Mucosa of stomach (tissue), 1 donor: ENCODE measurements around the gene AZIN2.

ENCODE experiments used
- H3K27me3 ChIP-seq: one replicate; pipeline ENCODE4 v1.7.0; 2013; ENCODE audit warnings: mild to moderate bottlenecking, low read length; ENCODE audit not compliant: control insufficient read depth, insufficient read depth
- H3K36me3 ChIP-seq: one replicate; pipeline ENCODE4 v1.7.0; 2013; ENCODE audit warnings: low read length; ENCODE audit not compliant: control insufficient read depth, insufficient read depth
- H3K4me1 ChIP-seq: one replicate; pipeline ENCODE4 v1.7.0; 2013; ENCODE audit warnings: mild to moderate bottlenecking, low read length; ENCODE audit not compliant: control insufficient read depth, insufficient read depth
- H3K4me3 ChIP-seq: one replicate; pipeline ENCODE4 v1.7.0; 2013; ENCODE audit warnings: low read length
- H3K9ac ChIP-seq: one replicate; pipeline ENCODE4 v1.7.0; 2013; ENCODE audit warnings: mild to moderate bottlenecking, low read length, moderate library complexity
- H3K9me3 ChIP-seq: one replicate; pipeline ENCODE4 v1.7.0; 2013; ENCODE audit warnings: mild to moderate bottlenecking, low read length, moderate library complexity; ENCODE audit not compliant: control insufficient read depth
- donor health status: Pancreatic carcinoma.

Gene AZIN2

DNA sequence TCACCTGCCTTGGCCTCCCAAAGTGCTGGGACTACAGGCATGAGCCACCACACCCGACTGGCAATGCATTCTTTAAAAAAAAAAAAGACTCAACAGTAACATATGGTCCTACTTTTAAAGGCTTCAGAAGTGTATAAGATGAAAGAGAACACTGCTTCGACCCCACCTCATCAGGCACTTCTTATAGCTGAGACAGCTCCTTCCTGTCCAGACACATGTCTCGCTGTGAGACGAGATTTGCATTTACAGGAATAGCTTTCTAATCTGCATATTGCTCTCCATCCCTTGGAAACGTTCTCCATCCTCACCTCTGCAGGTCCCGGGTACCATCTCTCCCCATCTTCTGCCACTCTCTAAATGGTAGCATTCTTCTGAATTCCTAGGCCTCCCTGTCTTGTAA lies 6.7 kb downstream of the AZIN2 start:
- Histone ChIP-seq H3K27me3 (no peaks in the 10 kb centered on the region), H3K4me1 (no peaks in the 10 kb centered on the region), H3K9ac (no peak overlapping the region), H3K36me3 (no peaks in the 10 kb centered on the region), H3K4me3 (no peak overlapping the region), H3K9me3 (no peaks in the 10 kb centered on the region)

DNA sequence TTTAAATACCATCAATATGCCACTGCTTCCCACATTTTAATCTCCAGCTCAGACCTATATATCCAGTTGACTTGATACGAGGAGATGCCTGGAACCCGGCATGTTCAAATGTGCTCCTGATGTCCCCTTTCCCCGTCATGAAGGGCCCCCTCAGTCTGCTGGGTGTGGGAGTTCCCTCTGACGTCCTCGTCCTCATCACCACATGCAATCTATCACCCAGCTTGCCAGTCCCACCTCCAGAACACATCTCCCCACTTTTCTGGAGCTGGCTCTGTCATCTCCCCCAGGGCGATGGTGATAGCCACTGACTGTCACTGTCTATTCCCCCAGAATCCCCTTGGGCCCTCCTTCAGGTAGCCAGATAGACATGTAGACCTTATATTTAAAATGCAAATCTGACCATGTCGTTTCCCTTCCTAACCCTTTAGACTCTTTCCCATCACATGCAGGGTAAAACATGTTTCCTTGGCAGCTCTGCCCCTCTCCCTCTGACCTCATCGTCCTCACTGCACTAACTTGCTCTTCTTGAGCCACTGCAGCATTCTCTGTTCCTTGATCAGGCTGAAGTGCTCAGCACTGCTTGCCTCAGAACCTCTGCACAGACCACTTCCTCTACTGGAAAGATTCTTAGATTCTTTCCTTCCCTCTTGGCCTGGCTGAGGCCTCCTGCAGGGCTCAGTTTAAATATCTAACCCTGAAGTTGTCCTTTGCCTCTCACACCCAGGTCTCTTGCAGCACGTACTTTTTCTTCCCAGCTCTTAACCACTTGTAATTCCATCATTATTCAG lies 7.4 kb downstream of the AZIN2 start:
- Histone ChIP-seq H3K4me3 (no peak overlapping the region), H3K9ac (no peak overlapping the region)

GRCh38 chr1:33089457-33089856 lies 8.5 kb downstream of the AZIN2 start:
- Histone ChIP-seq H3K4me1 (no peaks in the 10 kb centered on the region), H3K36me3 (no peaks in the 10 kb centered on the region), H3K9me3 (no peaks in the 10 kb centered on the region)

More for the DNA sequence above, 7.4 kb downstream of the AZIN2 start:
- Histone ChIP-seq H3K36me3 (no peaks in the 10 kb centered on the region), H3K27me3 (no peaks in the 10 kb centered on the region), H3K9me3 (no peaks in the 10 kb centered on the region), H3K4me1 (no peaks in the 10 kb centered on the region)

GRCh38 chr1:33092438-33092837 lies 11.5 kb downstream of the AZIN2 start:
- Histone ChIP-seq H3K9ac (no peak overlapping the region), H3K4me1 (no peaks in the 10 kb centered on the region), H3K27me3 (no peaks in the 10 kb centered on the region), H3K4me3 (no peak overlapping the region), H3K9me3 (no peaks in the 10 kb centered on the region), H3K36me3 (no peaks in the 10 kb centered on the region)

More at GRCh38 chr1:33089457-33089856, 8.5 kb downstream of the AZIN2 start:
- Histone ChIP-seq H3K9ac (no peak overlapping the region), H3K27me3 (no peaks in the 10 kb centered on the region), H3K4me3 (no peak overlapping the region)

DNA sequence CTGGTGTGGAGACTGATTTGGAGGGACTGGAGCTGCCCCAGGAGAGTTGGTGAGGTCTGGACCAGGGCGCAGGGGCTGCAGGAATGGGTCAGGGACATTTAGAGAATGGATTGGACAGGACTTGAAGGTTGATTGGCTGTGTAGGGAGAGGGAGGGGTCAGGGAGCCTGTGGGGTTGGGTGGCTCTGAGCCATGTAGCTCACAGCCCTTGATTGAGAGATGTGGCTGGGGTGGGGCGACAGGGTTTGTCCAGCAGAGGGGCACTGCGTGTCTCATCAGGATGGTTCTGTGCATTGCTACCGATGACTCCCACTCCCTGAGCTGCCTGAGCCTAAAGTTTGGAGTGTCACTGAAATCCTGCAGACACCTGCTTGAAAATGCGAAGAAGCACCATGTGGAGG lies 12.1 kb downstream of the AZIN2 start:
- H3K9me3 ChIP-seq = no peaks in the 10 kb centered on the region
- no peaks in the 10 kb centered on the region for H3K4me1 ChIP-seq
- no peaks in the 10 kb centered on the region for H3K27me3 ChIP-seq
- H3K36me3 ChIP-seq = no peaks in the 10 kb centered on the region
- no peak overlapping the region for H3K9ac ChIP-seq
- no peak overlapping the region for H3K4me3 ChIP-seq

GRCh38 chr1:33094486-33094885 lies 13.5 kb downstream of the AZIN2 start:
- H3K4me1 ChIP-seq = no peaks in the 10 kb centered on the region
- H3K4me3 ChIP-seq = no peak overlapping the region
- H3K9ac ChIP-seq = no peak overlapping the region
- no peaks in the 10 kb centered on the region for H3K36me3 ChIP-seq
- no peaks in the 10 kb centered on the region for H3K27me3 ChIP-seq
- H3K9me3 ChIP-seq = no peaks in the 10 kb centered on the region

DNA sequence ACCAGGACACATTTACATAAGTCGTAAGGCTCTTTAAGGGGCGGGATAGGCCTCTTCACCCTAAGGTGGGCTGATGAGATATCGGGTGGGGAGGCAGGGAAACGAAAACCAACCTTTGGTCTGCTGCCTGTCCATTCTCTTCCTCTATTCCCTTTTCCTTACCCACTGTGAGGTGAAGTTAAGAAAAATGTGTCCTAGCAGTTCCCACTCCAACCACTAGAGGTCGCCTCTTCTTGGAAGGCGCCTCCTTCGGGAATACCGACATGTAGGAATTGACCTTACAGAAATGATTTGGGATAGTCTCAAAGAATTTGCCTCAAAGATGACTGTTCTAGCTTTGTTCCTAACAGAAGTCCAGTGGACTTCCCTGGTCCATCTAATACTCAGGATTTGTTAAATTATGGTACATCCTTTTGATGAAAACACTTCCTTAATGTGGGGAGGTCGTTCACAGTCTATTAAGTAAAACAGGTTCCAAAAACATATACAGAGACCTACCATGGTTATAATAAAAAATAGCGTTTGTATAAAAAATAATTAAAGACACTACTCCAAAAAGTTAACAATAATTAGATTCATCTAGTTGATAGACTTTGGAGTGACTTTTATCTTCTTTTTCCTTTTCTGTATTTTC lies 14.1 kb downstream of the AZIN2 start:
- Histone ChIP-seq H3K9me3 (no peaks in the 10 kb centered on the region), H3K4me1 (no peaks in the 10 kb centered on the region), H3K4me3 (no peak overlapping the region), H3K36me3 (no peaks in the 10 kb centered on the region), H3K9ac (no peak overlapping the region), H3K27me3 (no peaks in the 10 kb centered on the region)

DNA sequence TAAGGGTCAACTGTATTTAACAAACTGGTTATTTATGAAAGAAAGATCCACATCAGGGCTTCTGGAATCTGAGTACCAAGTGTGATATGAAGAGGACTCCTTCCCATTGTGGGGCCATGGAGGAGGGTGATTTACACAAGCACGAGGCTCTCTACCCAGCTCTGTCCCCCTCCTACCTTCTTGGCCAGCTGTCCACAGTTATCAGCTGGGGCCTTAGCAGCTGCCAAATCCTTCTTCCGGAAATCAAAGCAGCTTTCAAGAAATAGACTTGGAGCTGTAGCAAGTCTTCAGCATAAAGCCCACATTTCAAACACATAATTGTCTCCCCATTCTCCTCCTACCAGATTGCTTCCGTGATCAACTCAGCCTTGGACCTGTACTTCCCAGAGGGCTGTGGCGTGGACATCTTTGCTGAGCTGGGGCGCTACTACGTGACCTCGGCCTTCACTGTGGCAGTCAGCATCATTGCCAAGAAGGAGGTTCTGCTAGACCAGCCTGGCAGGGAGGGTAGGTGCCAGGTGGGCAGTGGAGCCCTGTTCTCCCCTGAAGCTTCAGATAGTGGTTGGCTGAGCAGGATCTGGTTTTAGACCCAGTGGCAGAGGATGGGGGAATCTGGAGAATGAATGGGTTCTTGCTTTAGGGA lies 15.5 kb downstream of the AZIN2 start:
- no peaks in the 10 kb centered on the region for H3K36me3 ChIP-seq
- H3K4me1 ChIP-seq = no peaks in the 10 kb centered on the region
- H3K9ac ChIP-seq = no peak overlapping the region
- no peak overlapping the region for H3K4me3 ChIP-seq
- H3K27me3 ChIP-seq = no peaks in the 10 kb centered on the region
- no peaks in the 10 kb centered on the region for H3K9me3 ChIP-seq

GRCh38 chr1:33097137-33097611 lies 16.2 kb downstream of the AZIN2 start:
- Histone ChIP-seq H3K36me3 (no peaks in the 10 kb centered on the region), H3K4me1 (no peaks in the 10 kb centered on the region)

GRCh38 chr1:33097762-33098161 lies 16.8 kb downstream of the AZIN2 start:
- Histone ChIP-seq H3K27me3 (no peaks in the 10 kb centered on the region), H3K4me1 (no peaks in the 10 kb centered on the region), H3K36me3 (no peaks in the 10 kb centered on the region), H3K9me3 (no peaks in the 10 kb centered on the region), H3K9ac (no peak overlapping the region), H3K4me3 (no peak overlapping the region)

More at GRCh38 chr1:33097137-33097611, 16.2 kb downstream of the AZIN2 start:
- Histone ChIP-seq H3K9ac (no peak overlapping the region), H3K4me3 (no peak overlapping the region), H3K9me3 (no peaks in the 10 kb centered on the region), H3K27me3 (no peaks in the 10 kb centered on the region)

- no peak overlapping the region for H3K9ac ChIP-seq
- no peaks in the 10 kb centered on the region for H3K9me3 ChIP-seq
- H3K4me1 ChIP-seq = no peaks in the 10 kb centered on the region
- no peaks in the 10 kb centered on the region for H3K27me3 ChIP-seq
- no peaks in the 10 kb centered on the region for H3K36me3 ChIP-seq
- H3K4me3 ChIP-seq = no peak overlapping the region
Observed at GRCh38 chr1:33098371-33098770, 17.4 kb downstream of the AZIN2 start.
